GDM1 (cell line): Measurements from ENCODE around the gene TMEM144.

Source experiments
- DNase-seq: peaks from one replicate; lab custom pipeline; 2025; lab: John Stamatoyannopoulos, UW

TMEM144 gene

DNA sequence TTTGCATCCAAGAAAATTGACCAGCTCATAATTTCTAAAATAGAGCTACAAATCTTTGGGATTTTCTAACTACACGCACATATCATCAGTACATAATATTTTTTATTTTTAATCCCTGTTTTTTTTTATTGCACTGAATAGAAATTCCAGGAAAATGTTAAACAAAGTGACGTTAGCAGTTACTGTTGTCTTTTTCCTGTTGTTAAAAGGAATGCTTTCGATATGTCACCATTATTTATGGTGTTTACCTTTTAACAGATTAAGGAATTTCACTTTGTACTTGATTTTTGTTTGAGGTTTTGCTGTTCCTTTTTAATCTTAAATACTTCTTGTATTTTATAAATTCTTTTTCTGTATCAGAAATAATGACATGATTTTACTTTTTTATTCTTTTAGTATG is 89.7 kb downstream of the TMEM144 start:
- DNase-seq, result no peak

DNA sequence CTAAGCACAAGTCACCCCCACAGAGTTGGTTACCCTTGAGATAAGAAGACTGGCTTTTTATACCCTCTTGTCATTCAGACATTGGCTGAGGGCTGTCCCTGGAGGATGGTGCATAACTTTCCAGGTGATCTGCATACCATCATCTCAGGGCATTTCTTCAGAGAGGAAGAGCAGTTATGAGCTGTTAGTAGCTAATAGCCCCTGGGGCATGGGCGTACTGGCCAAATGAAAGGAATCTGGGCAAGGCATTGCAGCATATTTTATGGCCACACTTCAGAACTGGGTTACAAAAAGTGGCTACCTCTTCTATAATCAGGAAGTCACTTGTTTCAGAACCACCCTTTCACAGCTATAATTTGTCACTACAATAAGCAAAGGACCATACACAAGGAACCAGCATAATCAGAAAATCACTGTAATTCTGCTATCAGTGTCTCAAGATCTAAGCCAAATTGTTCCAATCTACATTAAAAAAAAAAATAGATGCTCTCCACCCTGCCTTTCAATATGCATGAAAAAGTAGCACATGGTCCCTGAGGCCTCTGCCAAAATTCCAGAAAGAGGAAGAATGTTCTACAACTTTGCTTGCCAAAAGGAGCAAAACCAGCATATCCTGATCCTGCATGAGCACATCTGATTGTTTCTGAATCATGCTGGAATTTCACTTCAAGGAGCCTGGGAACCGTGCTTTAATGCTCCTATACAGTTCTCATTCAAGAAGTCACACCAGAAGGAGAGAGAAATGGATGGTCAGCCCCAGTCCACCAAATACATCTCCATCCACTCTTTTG is 92.0 kb downstream of the TMEM144 start:
- DNase-seq, result no peak

DNA sequence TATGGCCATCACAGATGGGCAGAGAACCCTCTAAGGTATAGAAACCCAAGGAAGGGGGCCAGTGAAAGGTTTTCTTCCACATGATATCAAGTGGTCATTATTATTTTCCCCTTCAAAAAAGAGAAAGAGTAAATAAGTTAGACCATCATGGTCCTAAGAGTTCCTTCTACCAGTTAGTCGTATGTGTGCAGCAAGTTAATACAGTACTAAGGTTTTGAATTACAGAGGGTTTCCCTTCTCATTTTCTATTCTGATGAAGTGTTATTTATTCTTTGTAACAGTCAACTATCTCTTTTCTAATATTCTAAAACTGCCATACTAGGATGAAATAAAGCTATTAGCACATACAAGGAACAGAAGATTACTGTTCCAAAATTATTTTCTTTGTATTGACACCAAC is 94.4 kb downstream of the TMEM144 start:
- no peak for DNase-seq
